NOMO-1 (cell line): ENCODE results near the gene CCSER1.
"Not testable (repeated sequence)": the region's sequence is repeated elsewhere in the genome, so short reads cannot be mapped to it uniquely, and the experiment has no call there.

Experiments
- DNase-seq, 2 experiments: peaks; one replicate each; lab custom pipeline; 2025; ENCODE audit not compliant: unreplicated experiment in 2 of 2; lab: John Stamatoyannopoulos, UW

The CCSER1 gene

DNA sequence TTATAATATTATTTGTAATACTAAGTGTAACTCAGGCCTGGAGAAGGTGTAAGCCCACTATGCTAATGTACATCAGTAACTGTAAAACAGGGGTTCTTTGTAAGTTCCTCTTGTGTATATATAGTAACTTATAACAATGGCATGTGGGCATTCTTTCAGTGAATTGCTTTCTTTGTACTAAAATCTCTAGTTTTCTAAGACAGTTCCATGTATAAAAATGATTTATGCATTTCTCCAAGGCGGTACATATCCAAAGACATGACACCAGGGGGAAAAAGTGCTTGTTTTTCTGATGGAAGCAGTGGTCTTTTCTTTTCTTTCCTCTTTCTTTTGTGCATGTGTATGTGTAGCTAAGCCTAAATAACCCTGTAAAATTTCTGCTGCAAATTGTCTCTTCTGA lies 1474.2 kb downstream of the CCSER1 start:
- no peak for DNase-seq

DNA sequence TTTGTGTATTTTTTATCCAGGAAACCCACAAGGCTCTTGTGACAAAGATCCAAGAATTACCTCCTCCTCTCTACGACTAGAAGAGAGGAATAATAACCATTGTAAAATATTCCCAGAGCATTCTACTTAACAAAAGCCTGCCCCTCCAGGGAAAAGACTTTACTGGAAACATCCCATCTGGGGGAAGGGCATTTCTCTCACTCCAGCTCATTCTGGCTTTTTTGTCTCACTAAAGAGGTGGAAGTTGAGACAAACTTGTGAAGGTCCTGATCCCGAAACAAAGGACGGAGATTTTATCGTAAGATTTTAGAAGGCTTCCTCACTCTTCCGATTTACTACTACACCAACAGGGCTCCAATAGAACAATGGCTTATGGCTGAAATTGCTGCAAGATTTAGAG lies 1484.6 kb downstream of the CCSER1 start:
- no peak for DNase-seq

DNA sequence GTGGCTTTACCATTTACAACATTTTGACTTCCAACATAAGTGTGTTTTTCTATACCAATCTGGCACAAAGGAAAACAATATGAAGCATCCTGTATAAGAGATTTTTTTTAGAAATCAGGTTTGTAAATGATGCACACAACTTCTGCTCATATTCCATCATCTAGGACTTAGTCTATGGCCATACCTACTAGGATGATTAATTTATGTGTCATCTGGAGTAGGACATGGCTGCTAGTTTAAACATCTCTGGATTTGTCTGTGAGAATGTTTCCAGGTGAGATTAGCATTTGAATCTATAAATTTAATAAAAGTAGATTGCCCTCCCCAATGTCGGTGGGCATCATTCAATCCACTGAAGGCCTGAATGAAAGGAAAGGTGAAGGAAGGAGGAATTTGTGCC lies 1493.8 kb downstream of the CCSER1 start:
- DNase-seq, result no peak

DNA sequence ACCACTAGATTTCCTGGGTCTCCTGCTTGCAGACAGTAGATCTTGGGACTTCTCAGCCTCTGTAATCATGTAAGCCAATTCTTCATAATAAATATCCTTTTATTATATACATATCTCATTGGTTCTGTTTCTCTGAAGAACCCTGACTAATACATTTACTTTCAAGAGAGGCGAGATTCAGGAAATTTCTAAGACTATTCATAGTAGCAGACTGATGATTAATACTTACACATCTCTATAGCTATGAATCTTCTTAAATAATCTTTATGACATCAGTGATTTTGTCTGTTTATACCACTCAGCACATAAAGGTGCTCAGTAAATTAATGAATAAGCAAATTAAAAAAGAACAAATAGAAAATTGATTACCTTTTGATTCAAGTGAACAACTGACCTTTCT lies 1494.3 kb downstream of the CCSER1 start:
- no peak for DNase-seq

DNA sequence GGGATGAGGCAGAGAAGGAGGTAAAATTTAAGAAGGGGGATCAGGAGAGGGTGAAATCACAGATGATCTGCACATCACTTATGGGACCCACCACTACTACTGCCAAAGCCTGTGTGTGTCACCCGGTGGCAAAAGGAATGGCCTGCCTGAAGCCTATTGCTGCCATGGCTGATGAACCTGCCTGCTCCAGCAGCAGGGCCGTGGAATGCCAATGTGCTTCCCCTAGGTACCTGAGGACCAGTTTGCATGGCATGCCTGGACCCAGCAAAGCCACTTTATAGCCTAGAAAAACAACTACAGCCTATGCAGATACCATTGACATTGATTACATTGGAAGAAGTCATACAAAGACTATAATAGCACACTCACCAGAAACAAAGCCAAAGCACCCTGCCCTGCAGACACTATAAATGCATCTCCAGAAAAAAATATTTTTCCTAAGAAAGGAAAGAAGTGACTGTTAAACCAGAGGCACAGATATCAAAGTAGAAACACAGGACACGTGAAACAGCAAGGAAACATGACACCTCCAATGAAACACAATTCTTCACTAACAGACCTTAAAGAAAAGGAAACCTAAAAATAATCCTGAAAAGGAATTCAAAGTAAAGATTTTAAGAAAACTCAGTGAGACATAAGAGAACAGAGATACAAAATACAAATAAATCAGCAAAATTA lies 1495.9 kb downstream of the CCSER1 start:
- DNase-seq, result no peak

DNA sequence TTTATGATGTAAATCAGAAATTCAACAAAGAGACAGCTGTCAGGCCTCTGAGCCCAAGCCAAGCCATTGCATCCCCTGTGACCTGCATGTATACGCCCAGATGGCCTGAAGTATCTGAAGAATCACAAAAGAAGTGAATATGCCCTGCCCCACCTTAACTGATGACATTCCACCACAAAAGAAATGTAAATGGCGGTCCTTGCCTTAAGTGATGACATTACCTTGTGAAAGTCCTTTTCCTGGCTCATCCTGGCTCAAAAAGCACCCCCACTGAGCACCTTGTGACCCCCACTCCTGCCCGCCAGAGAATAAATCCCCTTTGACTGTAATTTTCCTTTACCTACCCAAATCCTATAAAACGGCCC lies 1496.4 kb downstream of the CCSER1 start:
- not testable (repeated sequence) for DNase-seq

DNA sequence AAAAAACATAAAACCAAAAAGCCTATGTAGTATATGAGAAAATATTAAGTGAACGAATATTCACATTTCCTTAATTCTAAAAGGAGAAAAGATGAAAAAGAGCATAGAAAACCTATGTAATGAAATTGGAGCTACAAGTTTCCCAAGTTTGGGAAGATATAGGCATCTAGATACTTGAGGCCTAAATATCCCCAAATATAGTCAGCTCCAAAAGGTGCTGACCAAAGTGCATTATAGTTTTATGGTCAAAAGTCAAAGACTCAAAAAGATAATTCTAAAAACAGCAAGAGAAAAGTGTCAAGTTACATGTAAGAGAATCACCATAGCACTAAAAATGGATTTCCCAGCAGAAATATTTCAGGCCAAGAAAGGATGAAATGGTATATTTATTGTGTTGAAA lies 1502.9 kb downstream of the CCSER1 start:
- DNase-seq, result no peak

DNA sequence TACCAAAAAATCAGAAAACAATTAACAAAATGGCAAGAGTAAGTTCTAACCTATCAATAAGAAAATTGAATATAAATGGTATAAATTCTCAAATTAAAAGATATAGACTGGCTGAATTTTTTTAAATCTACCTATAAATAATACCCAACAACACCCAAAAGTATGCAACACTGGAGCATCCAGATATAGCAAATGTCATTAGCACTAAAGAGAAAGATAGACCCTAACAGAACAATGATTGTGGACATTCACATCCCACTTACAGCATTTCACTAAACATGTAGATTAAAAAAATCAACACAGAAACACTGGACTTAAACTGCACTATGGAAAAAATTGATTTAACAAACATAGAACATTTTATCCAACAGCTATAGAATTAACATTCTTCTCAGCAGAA lies 1503.6 kb downstream of the CCSER1 start:
- DNase-seq, result no peak

DNA sequence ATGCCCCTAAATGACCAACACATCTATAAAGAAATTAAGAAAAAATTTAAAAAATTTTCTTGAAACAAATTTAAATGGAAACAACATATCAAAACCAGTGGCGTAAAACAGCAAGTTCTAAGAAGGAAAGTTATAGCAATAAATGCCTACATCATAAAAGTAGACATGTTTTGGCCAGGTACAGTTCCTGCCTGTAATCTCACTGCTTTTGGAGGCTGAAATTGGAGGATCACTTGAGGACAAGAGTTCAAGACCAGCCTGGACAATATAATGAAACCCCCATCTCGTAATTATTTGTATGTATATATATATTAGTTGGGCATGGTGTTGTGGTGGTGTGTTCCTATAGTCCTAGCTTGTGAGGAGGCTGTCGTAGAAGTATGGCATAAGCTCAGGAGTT lies 1504.1 kb downstream of the CCSER1 start:
- DNase-seq, result no peak

DNA sequence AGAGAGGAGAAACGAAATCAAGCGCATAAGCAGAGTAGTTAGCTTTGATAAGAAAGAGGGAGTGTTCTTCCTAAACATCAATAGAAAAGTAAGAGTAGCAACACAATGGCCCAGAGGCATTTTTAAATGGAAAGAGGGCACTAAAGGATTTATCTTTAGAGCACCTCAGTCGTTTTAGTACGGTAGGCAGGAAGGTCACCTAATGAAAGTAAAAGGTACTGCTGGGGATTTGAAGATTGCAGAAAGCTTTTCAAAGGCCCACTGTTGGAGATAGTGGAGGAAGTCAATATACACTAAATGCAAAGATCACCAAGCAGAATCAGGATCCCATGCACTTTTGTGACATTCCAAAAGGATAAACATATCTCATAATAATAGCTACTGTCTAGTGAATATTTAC lies 1508.9 kb downstream of the CCSER1 start:
- no peak for DNase-seq
